Spleen (tissue), 11 donors: ENCODE results near the gene OAS1. TPM values are rescaled to one million over a fixed set of nuclear protein-coding genes. Genes with fewer than 3 reads are reported as not detected.
"Not testable (repeated sequence)": the region's sequence is repeated elsewhere in the genome, so short reads cannot be mapped to it uniquely, and the experiment has no call there.

Experiments used
- DNase-seq: peaks from one replicate; pipeline ENCODE4 v3.0.0-alpha.2; 2020
- H3K27ac ChIP-seq, 8 donors: fragments of 200-600 bp; sonication (generic) in 7 of 8; 1 replicate in 4 of 8; 2 replicates in 4 of 8; pipeline versions ENCODE4 v1.5.0 to v1.8.0; 2016 to 2021; ENCODE audit warnings: inconsistent platforms in 4 of 8, mild to moderate bottlenecking in 4 of 8, moderate library complexity in 1 of 8
- H3K27me3 ChIP-seq, 7 donors: fragments of 200-600 bp; sonication (generic) in 6 of 7; replicated peaks in 1 of 7; 1 replicate in 4 of 7; 2 replicates in 3 of 7; pipeline versions ENCODE4 v1.5.0 to v1.8.0; 2016 to 2021; ENCODE audit warnings: inconsistent platforms in 3 of 7, mild to moderate bottlenecking in 1 of 7
- H3K36me3 ChIP-seq, 6 donors: fragments of 200-600 bp; sonication (generic) in 5 of 6; 1 replicate in 4 of 6; 2 replicates in 2 of 6; pipeline versions ENCODE4 v1.5.0 to v1.8.0; 2016 to 2021; ENCODE audit warnings: inconsistent platforms in 2 of 6
- H3K4me1 ChIP-seq, 6 donors: fragments of 200-600 bp; sonication (generic) in 5 of 6; 1 replicate in 3 of 6; 2 replicates in 3 of 6; pipeline versions ENCODE4 v1.5.0 to v1.8.0; 2016 to 2021; ENCODE audit warnings: inconsistent platforms in 3 of 6
- H3K4me3 ChIP-seq, 8 donors: fragments of 200-600 bp; sonication (generic) in 7 of 8; 1 replicate in 4 of 8; 2 replicates in 4 of 8; pipeline versions ENCODE4 v1.5.0 to v1.8.0; 2016 to 2021; ENCODE audit warnings: inconsistent platforms in 4 of 8, mild to moderate bottlenecking in 4 of 8, moderate library complexity in 2 of 8
- H3K9me3 ChIP-seq, 8 donors: fragments of 200-600 bp; sonication (generic) in 7 of 8; 1 replicate in 4 of 8; 2 replicates in 4 of 8; pipeline versions ENCODE4 v1.5.0 to v1.8.0; 2016 to 2021; ENCODE audit warnings: inconsistent platforms in 4 of 8
- POLR2A ChIP-seq, 3 donors: fragments of 450-650 bp; IDR thresholded peaks; one replicate each; pipeline ENCODE4 v1.5.1; 2017; ENCODE audit warnings: antibody characterized with exemption in 3 of 3, mild to moderate bottlenecking in 1 of 3
- POLR2AphosphoS5 ChIP-seq, 3 donors: sonication (generic); formaldehyde crosslinking; IDR thresholded peaks; one replicate each; pipeline ENCODE4 v1.5.1; 2017; ENCODE audit warnings: antibody characterized with exemption in 3 of 3
- WGBS, 5 donors: extraction: QIAGEN DNeasy Blood & Tissue Kit in 3 of 5; methylation state at CpG; one replicate each; pipeline versions ENCODE4 v1.1.5 to v1.1.7; 2013 to 2018; 5-methylcytosine and 5-hydroxymethylcytosine counted together
- intact Hi-C: fragments of 100-400 bp; cut with DNase I; formaldehyde crosslinking; loops from one replicate; pipeline ENCODE4 v1.15.0; 2023; ENCODE audit warnings: low total_unique reads
- polyA plus RNA-seq, 3 donors: library from polyadenylated mRNA; stranded (reverse); fragments of 200-250 nt; gene quantifications; one replicate each; pipeline ENCODE4 v1.2.1, GENCODE V29; 2013
- total RNA-seq, 7 donors: library from RNA; depleted of rRNA in 3 of 7; stranded (reverse); fragments of >200 nt in 3 of 7; fragmentation: NEBNext Ultra II Directional in 4 of 7; extraction: Animal tissue kit (Norgen Biotek cat#: 25700) in 4 of 7; gene quantifications; one replicate each; pipeline versions ENCODE4 v1.1.0 to v1.2.1, GENCODE V29; 2016 to 2021
- TF ChIP-seq, protein P1 (sequence below), 11 experiments: fragments of 200-600 bp in 7 of 11; fragments of 450-650 bp in 4 of 11; sonication (generic) in 4 of 11; IDR thresholded peaks in 8 of 11; conservative IDR thresholded peaks in 3 of 11; 1 replicate in 7 of 11; 2 replicates in 4 of 11; pipeline versions ENCODE4 v1.4.0 to v1.8.0; 2016 to 2021; ENCODE audit warnings: antibody characterized with exemption in 11 of 11, inconsistent platforms in 4 of 11, mild to moderate bottlenecking in 1 of 11
- donor health status: healthy with polysubstance abuse.
- donor health status: DM: no; HTN: no; CAD: no; lungs with moderate emphysema.
- donor health status: DM: no; HTN: no; CAD: no.
- donor health status: Bipolar disorder and iron deficiency.
- donor health status: healthy.
- donor health status: DM: no; HTN: no; CAD: no.
- donor health status: DM: yes; HTN: yes; CAD: no.

The OAS1 gene
- total and polyA plus RNA-seq, 10 donors = 34.7 to 68.4 (median 54.9) TPM

DNA sequence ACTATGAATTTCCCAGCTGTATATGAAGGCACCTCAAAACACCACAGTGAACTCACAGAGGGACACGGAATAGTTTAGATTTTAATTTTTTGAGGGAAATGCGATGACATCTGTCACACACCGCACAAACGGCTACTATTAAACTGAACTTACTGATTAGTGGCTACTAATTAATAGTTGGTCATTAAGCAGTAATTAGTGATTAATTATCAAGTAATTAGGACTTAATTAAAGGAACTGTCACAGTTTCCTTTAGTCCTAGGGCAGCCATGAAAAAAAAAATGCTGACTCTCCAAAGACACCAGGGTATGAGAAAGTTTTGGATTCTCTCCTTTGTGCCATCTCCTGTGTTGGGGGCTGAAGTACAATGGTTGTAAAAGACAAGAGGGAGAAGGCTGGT, 2.9 kb downstream of the OAS1 start:
- DNase-seq = no peak
- Histone ChIP-seq H3K9me3 (peaks cover 3 to 26% (median 25%) of the 10 kb centered on the region in 8 donors), H3K4me1 (peaks cover 33 to 67% (median 61%) of the 10 kb centered on the region in 6 donors), H3K36me3 (peaks cover 0 to 62% (median 15%) of the 10 kb centered on the region in 6 donors), H3K27me3 (no peaks in the 10 kb centered on the region), H3K4me3 (peak overlapping the region in 1 of 8 donors; percentile 74), H3K27ac (peak overlapping the region in 5 of 8 donors; percentile 83 to 94 (median 90))
- WGBS, 5 donors = 95 to 99% (median 98%) methylated on average over 4 of the region's 4 CpGs
- no peak for TF ChIP-seq POLR2AphosphoS5 (IDR thresholded peaks at IDR 0.05)
- TF ChIP-seq POLR2A (IDR thresholded peaks at IDR 0.05) = no peak
- intact Hi-C loops = loop anchor here (5.0 kb wide), 1 partner anchor 68 kb away; the partner anchor contains the start of gene OAS2

DNA sequence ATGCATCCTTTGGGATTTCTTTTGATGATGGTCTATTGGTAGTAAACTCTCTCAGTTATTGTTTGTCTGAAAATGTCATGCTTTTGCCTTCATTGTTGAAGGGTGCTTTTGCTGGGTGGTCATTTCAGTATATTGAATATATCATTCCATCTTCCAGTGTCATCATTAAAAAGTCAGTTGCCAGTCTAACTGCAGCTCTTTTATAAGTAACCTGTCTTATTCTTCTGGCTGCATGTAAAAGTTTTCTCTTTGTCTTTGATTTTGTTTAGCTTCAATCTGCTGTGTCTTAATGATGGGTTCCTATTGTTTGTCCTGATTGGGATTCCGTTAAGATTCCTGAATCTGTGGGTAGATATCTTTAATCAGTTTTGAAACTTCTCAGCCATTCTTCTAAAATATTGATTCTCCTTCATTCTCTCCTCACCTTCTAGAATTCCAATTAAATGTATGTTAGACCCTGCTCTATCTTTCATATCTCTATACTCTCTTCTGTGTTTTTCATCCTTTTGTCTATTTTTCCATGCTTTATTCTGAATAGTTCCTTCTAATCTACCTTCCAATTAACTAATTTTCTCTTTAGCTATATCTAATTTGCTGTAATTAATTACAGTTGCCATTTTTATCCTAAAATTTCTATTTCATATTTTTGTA, 6.4 kb downstream of the OAS1 start:
- WGBS, 5 donors = 93 to 100% (median 94%) methylated on average over 1 of the region's 1 CpG
- TF ChIP-seq POLR2A (IDR thresholded peaks at IDR 0.05) (no peak), POLR2AphosphoS5 (IDR thresholded peaks at IDR 0.05) (no peak)
- TF ChIP-seq, protein P1, sequence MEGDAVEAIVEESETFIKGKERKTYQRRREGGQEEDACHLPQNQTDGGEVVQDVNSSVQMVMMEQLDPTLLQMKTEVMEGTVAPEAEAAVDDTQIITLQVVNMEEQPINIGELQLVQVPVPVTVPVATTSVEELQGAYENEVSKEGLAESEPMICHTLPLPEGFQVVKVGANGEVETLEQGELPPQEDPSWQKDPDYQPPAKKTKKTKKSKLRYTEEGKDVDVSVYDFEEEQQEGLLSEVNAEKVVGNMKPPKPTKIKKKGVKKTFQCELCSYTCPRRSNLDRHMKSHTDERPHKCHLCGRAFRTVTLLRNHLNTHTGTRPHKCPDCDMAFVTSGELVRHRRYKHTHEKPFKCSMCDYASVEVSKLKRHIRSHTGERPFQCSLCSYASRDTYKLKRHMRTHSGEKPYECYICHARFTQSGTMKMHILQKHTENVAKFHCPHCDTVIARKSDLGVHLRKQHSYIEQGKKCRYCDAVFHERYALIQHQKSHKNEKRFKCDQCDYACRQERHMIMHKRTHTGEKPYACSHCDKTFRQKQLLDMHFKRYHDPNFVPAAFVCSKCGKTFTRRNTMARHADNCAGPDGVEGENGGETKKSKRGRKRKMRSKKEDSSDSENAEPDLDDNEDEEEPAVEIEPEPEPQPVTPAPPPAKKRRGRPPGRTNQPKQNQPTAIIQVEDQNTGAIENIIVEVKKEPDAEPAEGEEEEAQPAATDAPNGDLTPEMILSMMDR (IDR thresholded peaks at IDR 0.05 in 8 of 11, conservative IDR thresholded peaks at IDR 0.05 in 3 of 11) = no peak
- no peaks in the 10 kb centered on the region for H3K27me3 ChIP-seq
- H3K4me1 ChIP-seq = peaks cover 12 to 37% (median 27%) of the 10 kb centered on the region in 6 donors
- DNase-seq = no peak
- peaks cover 3 to 26% (median 25%) of the 10 kb centered on the region in 8 donors for H3K9me3 ChIP-seq
- no peak overlapping the region for H3K4me3 ChIP-seq
- peaks cover 5 to 84% (median 31%) of the 10 kb centered on the region in 6 donors for H3K36me3 ChIP-seq
- intact Hi-C loops = no loop called here
- H3K27ac ChIP-seq = no peak overlapping the region

DNA sequence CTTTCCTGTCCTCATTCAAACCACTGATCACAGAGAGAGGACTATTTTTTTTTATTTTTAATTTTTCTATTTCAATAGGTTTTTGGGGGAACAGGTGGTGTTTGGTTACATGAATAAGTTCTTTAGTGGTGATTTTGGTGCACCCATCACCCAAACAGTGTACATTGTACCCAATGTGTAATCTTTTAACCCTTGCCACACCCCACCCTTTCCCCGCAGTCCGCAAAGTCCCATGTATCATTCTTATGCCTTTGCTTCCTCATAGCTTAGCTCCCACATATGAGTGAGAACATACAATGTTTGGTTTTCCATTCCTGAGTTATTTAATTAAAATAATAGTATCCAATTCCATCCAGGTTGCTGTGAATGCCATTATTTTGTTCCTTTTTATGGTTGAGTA, 7.1 kb downstream of the OAS1 start:
- H3K4me3 ChIP-seq, H3K27ac ChIP-seq, DNase-seq, H3K27me3 ChIP-seq, intact Hi-C loops: not testable (repeated sequence)
- Histone ChIP-seq H3K4me1 (peaks cover 10 to 29% (median 20%) of the 10 kb centered on the region in 6 donors), H3K36me3 (peaks cover 5 to 91% (median 38%) of the 10 kb centered on the region in 6 donors), H3K9me3 (peaks cover 3 to 26% (median 25%) of the 10 kb centered on the region in 8 donors)
- WGBS, 5 donors = 92 to 100% (median 100%) methylated on average over 2 of the region's 2 CpGs

DNA sequence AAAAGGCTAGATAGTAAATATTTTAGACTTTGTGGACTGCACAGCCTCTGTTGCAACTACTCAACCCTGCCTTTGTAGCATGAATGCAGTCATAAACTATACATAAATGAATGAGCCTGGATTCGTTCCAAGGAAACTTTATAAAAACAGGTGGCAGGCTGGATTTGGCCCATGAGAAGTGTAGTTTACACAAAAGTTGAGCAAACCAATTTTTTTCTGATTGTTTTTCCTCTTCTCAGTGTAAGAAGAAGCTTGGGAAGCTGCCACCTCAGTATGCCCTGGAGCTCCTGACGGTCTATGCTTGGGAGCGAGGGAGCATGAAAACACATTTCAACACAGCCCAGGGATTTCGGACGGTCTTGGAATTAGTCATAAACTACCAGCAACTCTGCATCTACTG, 9.5 kb downstream of the OAS1 start:
- TF ChIP-seq, protein P1 (IDR thresholded peaks at IDR 0.05 in 8 of 11, conservative IDR thresholded peaks at IDR 0.05 in 3 of 11) = no peak
- TF ChIP-seq POLR2A (IDR thresholded peaks at IDR 0.05) (no peak), POLR2AphosphoS5 (IDR thresholded peaks at IDR 0.05) (no peak)
- peaks cover 5 to 98% (median 58%) of the 10 kb centered on the region in 6 donors for H3K36me3 ChIP-seq
- peaks cover 0 to 6% (median 0%) of the 10 kb centered on the region in 6 donors for H3K4me1 ChIP-seq
- H3K9me3 ChIP-seq = peaks cover 3 to 26% (median 25%) of the 10 kb centered on the region in 8 donors
- H3K27ac ChIP-seq = no peak overlapping the region
- H3K27me3 ChIP-seq = no peaks in the 10 kb centered on the region
- 91 to 96% (median 93%) methylated on average over 5 of the region's 5 CpGs for WGBS, 5 donors
- intact Hi-C loops = no loop called here
- H3K4me3 ChIP-seq = no peak overlapping the region
- DNase-seq = no peak

DNA sequence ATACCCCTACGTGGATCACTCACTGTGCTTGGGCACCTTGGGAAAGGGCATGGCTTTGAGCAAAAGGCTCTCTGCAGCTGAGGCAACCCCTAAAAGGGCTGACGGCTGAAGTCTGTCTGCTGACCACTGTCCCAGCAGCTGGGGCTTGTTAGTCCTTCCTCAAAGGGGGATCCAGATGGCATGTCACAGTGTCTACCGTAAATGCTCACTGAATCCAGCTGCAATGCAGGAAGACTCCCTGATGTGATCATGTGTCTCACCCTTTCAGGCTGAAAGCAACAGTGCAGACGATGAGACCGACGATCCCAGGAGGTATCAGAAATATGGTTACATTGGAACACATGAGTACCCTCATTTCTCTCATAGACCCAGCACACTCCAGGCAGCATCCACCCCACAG, 12.4 kb downstream of the OAS1 start:
- TF ChIP-seq, protein P1 (IDR thresholded peaks at IDR 0.05 in 8 of 11, conservative IDR thresholded peaks at IDR 0.05 in 3 of 11) = no peak
- TF ChIP-seq POLR2AphosphoS5 (IDR thresholded peaks at IDR 0.05) = no peak
- TF ChIP-seq POLR2A (IDR thresholded peaks at IDR 0.05) = no peak
- DNase-seq = no peak

More for the DNA sequence above, 12.4 kb downstream of the OAS1 start:
- Histone ChIP-seq H3K36me3 (peaks cover 3 to 84% (median 47%) of the 10 kb centered on the region in 6 donors), H3K27me3 (no peaks in the 10 kb centered on the region), H3K27ac (no peak overlapping the region), H3K9me3 (peaks cover 0 to 4% (median 3%) of the 10 kb centered on the region in 8 donors), H3K4me3 (no peak overlapping the region), H3K4me1 (peaks cover 0 to 9% (median 1%) of the 10 kb centered on the region in 6 donors)
- intact Hi-C loops = no loop called here
- WGBS, 5 donors = 77 to 89% (median 85%) methylated on average over 5 to 6 of the region's 6 CpGs
